Body of pancreas (tissue), 4 donors: ENCODE measurements around the gene SSR3. TPM values are rescaled to one million over a fixed set of nuclear protein-coding genes. Genes with fewer than 3 reads are reported as not detected.
"Not testable (repeated sequence)": the region's sequence is repeated elsewhere in the genome, so short reads cannot be mapped to it uniquely, and the experiment has no call there.

Source experiments
- ATAC-seq: fragments of 150-250 bp; one replicate; pipeline ENCODE4 v1.9.1; 2016
- DNase-seq, 4 donors: peaks; one replicate each; pipeline ENCODE4 v3.0.0-alpha.2; 2019
- H3K27ac ChIP-seq, 4 donors: fragments of 200-600 bp; sonication (generic); 1 replicate in 3 of 4; 2 replicates in 1 of 4; pipeline versions ENCODE4 v1.5.1 to v1.6.1; 2016 to 2019; ENCODE audit warnings: mild to moderate bottlenecking in 1 of 4, mixed read lengths in 1 of 4, moderate library complexity in 1 of 4
- H3K27me3 ChIP-seq, 2 donors: fragments of 200-600 bp; sonication (generic); one replicate each; pipeline ENCODE4 v1.6.0; 2016; ENCODE audit warnings: mild to moderate bottlenecking in 1 of 2
- H3K36me3 ChIP-seq, 2 donors: fragments of 200-600 bp; sonication (generic); replicated peaks in 1 of 2; 2 replicates each; pipeline ENCODE4 v1.5.1; 2016; ENCODE audit warnings: low read depth in 2 of 2; ENCODE audit not compliant: insufficient read depth in 1 of 2
- H3K4me1 ChIP-seq: fragments of 200-600 bp; sonication (generic); one replicate; pipeline ENCODE4 v1.6.0; 2016
- H3K4me3 ChIP-seq, 2 donors: fragments of 200-600 bp; sonication (generic); 1 replicate in 1 of 2; 2 replicates in 1 of 2; pipeline ENCODE4 v1.5.1; 2016 to 2019
- H3K9me3 ChIP-seq, 3 donors: fragments of 200-600 bp; sonication (generic); 1 replicate in 2 of 3; 2 replicates in 1 of 3; pipeline ENCODE4 v1.5.1; 2016
- POLR2A ChIP-seq, 3 donors: fragments of 450-650 bp; IDR thresholded peaks; one replicate each; pipeline ENCODE4 v1.6.1; 2016; ENCODE audit warnings: antibody characterized with exemption in 3 of 3, mild to moderate bottlenecking in 2 of 3
- WGBS, 2 donors: methylation state at CpG; one replicate each; pipeline ENCODE4 v1.1.5; 2017; 5-methylcytosine and 5-hydroxymethylcytosine counted together
- intact Hi-C: fragments of 100-400 bp; cut with DNase I; formaldehyde crosslinking; loops from one replicate; pipeline ENCODE4 v1.15.1; 2023
- total RNA-seq, 2 donors: library from RNA; depleted of rRNA; stranded (reverse); fragments of >200 nt; gene quantifications; one replicate each; pipeline ENCODE4 v1.1.0, GENCODE V29; 2016
- TF ChIP-seq, protein P1 (sequence below), 7 experiments: fragments of 450-650 bp in 4 of 7; fragments of 200-600 bp in 3 of 7; sonication (generic) in 3 of 7; IDR thresholded peaks; one replicate each; pipeline ENCODE4 v1.5.1; 2016 to 2019; ENCODE audit warnings: antibody characterized with exemption in 7 of 7

The SSR3 gene
- total RNA-seq, 2 donors from 2014 or later, result 77.1 to 97.5 TPM

GRCh38 chr3:156593814-156594213, 38.9 kb upstream of the SSR3 start:
- peak overlapping the region in 3 of 4 donors; percentile 35 to 77 (median 36) for H3K27ac ChIP-seq
- H3K4me1 ChIP-seq, result peaks cover 25% of the 10 kb centered on the region
- H3K9me3 ChIP-seq, result no peaks in the 10 kb centered on the region
- H3K36me3 ChIP-seq, result no peaks in the 10 kb centered on the region
- ATAC-seq (peak; percentile 39), DNase-seq (no peak)
- TF ChIP-seq, protein P1, sequence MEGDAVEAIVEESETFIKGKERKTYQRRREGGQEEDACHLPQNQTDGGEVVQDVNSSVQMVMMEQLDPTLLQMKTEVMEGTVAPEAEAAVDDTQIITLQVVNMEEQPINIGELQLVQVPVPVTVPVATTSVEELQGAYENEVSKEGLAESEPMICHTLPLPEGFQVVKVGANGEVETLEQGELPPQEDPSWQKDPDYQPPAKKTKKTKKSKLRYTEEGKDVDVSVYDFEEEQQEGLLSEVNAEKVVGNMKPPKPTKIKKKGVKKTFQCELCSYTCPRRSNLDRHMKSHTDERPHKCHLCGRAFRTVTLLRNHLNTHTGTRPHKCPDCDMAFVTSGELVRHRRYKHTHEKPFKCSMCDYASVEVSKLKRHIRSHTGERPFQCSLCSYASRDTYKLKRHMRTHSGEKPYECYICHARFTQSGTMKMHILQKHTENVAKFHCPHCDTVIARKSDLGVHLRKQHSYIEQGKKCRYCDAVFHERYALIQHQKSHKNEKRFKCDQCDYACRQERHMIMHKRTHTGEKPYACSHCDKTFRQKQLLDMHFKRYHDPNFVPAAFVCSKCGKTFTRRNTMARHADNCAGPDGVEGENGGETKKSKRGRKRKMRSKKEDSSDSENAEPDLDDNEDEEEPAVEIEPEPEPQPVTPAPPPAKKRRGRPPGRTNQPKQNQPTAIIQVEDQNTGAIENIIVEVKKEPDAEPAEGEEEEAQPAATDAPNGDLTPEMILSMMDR (IDR thresholded peaks at IDR 0.05), result no peak
- no peak for TF ChIP-seq POLR2A (IDR thresholded peaks at IDR 0.05)
- intact Hi-C loops, result no loop called here
- H3K4me3 ChIP-seq, result no peak overlapping the region
- no peaks in the 10 kb centered on the region for H3K27me3 ChIP-seq

- 92 to 94% methylated on average over 5 of the region's 5 CpGs for WGBS, 2 donors
- ATAC-seq, DNase-seq, intact Hi-C loops, H3K9me3 ChIP-seq, H3K4me3 ChIP-seq, H3K36me3 ChIP-seq, H3K27ac ChIP-seq, H3K27me3 ChIP-seq: not testable (repeated sequence)
- peaks cover 17% of the 10 kb centered on the region for H3K4me1 ChIP-seq
Observed at GRCh38 chr3:156589806-156590205, 34.9 kb upstream of the SSR3 start.

- no peak overlapping the region for H3K4me3 ChIP-seq
- intact Hi-C loops, result no loop called here
- no peaks in the 10 kb centered on the region for H3K36me3 ChIP-seq
- WGBS, 2 donors, result 61 to 64% methylated on average over 1 of the region's 1 CpG
- no peaks in the 10 kb centered on the region for H3K4me1 ChIP-seq
- H3K27ac ChIP-seq, result peak overlapping the region in 1 of 4 donors; percentile 1
- ATAC-seq, result no peak
- H3K27me3 ChIP-seq, result no peaks in the 10 kb centered on the region
- TF ChIP-seq POLR2A (IDR thresholded peaks at IDR 0.05), result no peak
- TF ChIP-seq, protein P1 (IDR thresholded peaks at IDR 0.05), result no peak
- no peak for DNase-seq
- H3K9me3 ChIP-seq, result no peaks in the 10 kb centered on the region
Observed at GRCh38 chr3:156587760-156588069, 32.8 kb upstream of the SSR3 start.

GRCh38 chr3:156586905-156587759, 32.2 kb upstream of the SSR3 start:
- WGBS, 2 donors, result 55% methylated on average over 5 of the region's 5 CpGs
- no peaks in the 10 kb centered on the region for H3K9me3 ChIP-seq

GRCh38 chr3:156583469-156583868, 28.6 kb upstream of the SSR3 start:
- Histone ChIP-seq H3K4me1 (no peaks in the 10 kb centered on the region), H3K27ac (no peak overlapping the region), H3K4me3 (no peak overlapping the region), H3K9me3 (no peaks in the 10 kb centered on the region), H3K36me3 (no peaks in the 10 kb centered on the region), H3K27me3 (no peaks in the 10 kb centered on the region)
- DNase-seq (no peak), ATAC-seq (no peak)
- intact Hi-C loops, result no loop called here
- TF ChIP-seq, protein P1 (IDR thresholded peaks at IDR 0.05), result no peak
- no peak for TF ChIP-seq POLR2A (IDR thresholded peaks at IDR 0.05)

More at GRCh38 chr3:156586905-156587759, 32.2 kb upstream of the SSR3 start:
- DNase-seq, result no peak
- no peaks in the 10 kb centered on the region for H3K4me1 ChIP-seq
- H3K36me3 ChIP-seq, result no peaks in the 10 kb centered on the region
- no peak for ATAC-seq
- H3K27me3 ChIP-seq, result no peaks in the 10 kb centered on the region
- H3K4me3 ChIP-seq, result no peak overlapping the region
- intact Hi-C loops, result no loop called here
- TF ChIP-seq, protein P1 (IDR thresholded peaks at IDR 0.05), result no peak
- no peak for TF ChIP-seq POLR2A (IDR thresholded peaks at IDR 0.05)
- H3K27ac ChIP-seq, result peak overlapping the region in 1 of 4 donors; percentile 29
